Inflammatory macrophage treated with lipopolysaccharide for 1 hour (primary cell): Measurements from ENCODE around the gene PNN.

Experiments
- DNase-seq, 2 donors: peaks; one replicate each; pipeline ENCODE4 v3.0.0-alpha.2; 2020 to 2022

The PNN gene

DNA sequence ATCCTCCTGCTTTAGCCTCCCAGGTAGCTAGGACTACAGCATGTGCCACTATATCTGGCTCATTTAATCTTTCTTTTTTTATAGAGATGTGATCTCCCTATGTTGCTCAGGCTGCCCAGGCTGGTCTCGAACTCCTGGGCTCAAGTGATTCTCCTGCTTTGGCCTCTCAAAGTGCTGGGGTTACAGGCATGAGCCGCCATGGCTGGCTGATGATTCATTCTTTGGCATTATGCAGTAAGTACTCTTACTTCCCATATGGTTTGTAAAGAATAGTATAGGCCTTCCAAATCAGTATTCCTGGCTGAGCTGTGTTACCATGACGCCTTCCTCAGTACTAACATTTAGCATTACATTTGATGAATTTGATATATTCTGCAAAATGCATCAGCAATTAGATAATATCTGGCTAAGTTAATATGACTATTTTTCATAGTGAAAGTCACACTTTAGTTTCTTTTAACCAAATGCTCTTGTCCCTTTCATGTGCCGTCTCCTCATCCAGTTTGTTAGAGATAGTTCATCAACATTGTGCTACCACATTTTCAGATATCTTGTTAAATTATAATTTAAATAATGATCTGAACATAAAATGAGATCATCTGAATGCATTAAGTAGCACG lies 55.5 kb downstream of the PNN start:
- DNase-seq, result no peak

- peak; percentile 48 to 68 for DNase-seq
These were observed 56.9 kb downstream of the PNN start for GRCh38 chr14:39231751-39232553.
